Pons (tissue), 1 donor: Measurements from ENCODE around the gene WDR93.
"Not testable (repeated sequence)": the region's sequence is repeated elsewhere in the genome, so short reads cannot be mapped to it uniquely, and the experiment has no call there.

Experiments used
- DNase-seq: peaks from one replicate; pipeline ENCODE4 v3.0.0-alpha.2; 2016; ENCODE audit warnings: low spot score

The WDR93 gene

DNA sequence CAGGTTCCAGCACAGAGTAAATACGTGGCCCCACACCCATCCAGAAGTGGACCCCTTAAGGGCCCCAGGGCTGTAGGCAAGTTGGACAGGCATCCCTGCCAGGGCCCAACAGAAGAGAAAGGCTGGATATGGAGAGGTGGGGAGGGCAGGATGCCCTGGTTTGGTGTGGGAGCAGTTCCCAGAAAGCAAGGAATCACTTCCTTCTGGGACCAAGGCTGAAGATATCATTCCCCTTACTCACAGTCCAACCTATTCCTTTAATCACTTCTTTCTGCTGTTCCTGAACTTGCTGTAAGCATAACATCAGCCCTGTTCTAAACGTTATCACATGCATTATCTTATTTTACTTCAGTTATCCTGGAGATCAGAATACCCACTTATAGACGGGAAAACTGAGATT is 79.4 kb downstream of the WDR93 start:
- no peak for DNase-seq

DNA sequence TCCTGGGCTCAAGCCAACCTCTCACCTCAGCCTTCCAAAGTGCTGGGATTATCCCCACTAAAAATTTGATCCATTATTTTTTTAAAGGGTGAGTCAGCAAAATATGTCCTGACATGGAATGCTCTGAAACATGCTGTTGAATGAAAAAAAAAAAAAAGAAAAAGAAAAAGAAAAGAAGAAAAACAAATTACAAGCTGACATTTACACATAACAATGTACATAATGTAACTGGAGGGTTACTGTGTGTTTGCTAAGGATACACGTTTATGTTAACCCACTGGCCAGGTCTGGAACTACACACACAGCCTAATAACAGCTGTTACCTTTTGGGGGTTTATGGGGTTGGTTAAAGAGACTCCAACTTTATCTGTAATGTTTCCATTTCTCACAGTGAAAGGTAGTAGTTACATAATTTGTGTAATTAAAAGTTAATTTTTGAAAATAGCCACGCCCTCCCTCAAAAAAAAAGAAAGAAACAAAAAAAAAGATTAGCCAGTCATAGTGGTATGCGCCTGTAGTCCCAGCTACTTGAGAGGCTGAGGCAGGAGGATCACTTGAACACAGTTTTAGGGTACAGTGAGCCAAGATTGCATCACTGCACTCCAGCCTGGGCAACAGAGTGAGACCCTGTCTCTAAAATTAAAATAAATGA is 82.4 kb downstream of the WDR93 start:
- DNase-seq, result no peak

DNA sequence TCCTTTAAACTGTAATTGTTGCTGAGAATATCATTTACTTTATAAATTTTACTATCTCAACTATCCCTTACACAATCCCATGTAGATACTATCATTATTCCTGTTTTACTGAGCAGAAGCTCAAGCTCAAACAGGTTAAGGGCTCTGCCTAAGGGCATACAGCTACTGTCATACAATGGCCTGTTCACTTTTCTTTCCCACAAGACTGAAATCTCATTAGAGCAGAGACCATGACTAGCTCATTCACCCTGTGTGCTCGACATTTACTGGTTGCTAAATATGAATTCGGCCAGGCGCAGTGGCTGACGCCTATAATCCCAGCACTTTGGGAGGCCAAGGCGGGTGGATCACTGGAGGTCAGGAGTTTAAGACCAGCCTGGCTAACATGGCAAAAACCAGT is 83.9 kb downstream of the WDR93 start:
- DNase-seq, result no peak

DNA sequence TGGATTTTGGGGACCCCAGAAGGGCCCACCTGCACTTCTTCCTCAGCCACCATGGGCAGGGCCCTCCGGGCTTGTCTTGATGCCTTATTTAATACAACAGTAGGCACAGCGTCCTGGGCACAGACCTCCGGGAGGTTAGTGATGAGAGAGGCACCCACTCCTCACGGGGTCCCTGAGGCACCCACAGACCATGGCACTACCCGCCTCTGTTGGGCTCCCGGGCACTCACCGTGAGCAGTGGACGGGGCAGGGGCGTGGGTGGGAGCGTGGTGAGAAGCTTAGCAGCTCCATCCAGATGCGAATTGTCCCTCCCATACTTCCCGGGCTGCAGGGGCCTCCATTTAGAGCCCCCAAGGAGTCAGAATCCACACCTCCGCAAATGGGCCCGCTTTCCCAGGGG is 85.2 kb downstream of the WDR93 start:
- DNase-seq, result no peak

DNA sequence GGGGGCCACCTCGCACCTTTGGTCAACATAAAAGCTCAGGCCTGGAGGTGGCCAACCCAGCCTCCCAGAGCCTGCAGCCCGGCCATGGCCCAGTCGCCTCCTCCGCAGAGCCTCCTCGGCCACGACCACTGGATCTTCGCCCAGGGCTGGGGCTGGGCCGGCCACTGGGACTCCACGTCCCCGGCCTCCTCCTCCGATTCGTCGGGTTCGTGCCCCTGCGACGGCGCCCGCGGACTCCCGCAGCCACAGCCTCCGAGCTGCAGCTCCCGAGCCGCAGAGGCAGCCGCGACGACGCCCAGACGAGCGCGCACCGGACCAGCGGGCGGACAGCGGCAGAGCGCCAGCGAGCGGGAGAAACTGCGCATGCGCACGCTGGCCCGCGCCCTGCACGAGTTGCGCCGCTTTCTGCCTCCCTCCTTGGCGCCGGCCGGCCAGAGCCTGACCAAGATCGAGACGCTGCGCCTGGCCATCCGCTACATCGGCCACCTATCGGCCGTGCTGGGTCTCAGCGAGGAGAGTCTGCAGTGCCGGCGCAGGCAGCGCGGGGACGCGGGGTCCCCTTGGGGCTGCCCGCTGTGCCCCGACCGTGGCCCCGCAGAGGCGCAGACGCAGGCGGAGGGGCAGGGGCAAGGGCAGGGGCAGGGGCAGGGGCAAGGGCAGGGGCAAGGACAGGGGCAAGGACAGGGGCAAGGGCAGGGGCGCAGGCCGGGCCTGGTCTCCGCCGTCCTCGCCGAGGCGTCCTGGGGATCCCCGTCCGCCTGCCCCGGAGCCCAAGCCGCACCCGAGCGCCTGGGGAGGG is 85.9 kb downstream of the WDR93 start, which contains the start of gene MESP2:
Gene MESP2, plus strand, starts transcription at position 59 of the 799 bp plus-strand sequence. Its CDS starts 26 bp downstream, at position 85.
- DNase-seq, result peak; percentile 50

DNA sequence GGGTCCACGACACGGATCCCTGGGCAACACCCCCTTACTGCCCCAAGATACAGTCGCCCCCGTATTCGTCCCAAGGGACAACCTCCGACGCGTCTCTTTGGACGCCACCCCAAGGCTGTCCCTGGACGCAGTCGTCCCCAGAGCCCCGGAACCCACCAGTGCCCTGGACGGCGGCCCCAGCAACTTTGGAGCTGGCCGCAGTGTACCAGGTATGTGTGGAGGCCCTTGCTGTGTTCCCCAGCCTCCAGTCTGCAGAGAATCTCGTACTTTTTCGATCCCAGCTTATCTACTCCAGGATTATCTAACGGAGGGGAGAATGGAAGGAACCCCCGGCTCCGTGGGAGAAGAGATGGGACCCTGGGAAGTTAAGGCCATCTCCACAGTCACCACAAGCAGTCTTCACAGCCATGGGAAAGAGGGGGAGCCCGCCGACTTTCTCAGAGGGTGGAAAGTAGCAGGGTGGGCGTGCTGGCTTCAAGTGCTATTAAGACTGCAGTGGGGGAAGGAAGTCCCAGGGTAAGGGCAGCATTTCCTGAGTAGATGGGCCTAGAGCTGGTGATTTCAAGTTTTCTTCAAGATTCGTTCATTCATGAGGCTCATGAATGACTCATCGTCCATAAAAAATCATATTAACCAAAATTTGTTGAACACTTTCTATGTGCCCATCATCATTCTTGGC is 86.6 kb downstream of the WDR93 start:
- DNase-seq, result no peak

DNA sequence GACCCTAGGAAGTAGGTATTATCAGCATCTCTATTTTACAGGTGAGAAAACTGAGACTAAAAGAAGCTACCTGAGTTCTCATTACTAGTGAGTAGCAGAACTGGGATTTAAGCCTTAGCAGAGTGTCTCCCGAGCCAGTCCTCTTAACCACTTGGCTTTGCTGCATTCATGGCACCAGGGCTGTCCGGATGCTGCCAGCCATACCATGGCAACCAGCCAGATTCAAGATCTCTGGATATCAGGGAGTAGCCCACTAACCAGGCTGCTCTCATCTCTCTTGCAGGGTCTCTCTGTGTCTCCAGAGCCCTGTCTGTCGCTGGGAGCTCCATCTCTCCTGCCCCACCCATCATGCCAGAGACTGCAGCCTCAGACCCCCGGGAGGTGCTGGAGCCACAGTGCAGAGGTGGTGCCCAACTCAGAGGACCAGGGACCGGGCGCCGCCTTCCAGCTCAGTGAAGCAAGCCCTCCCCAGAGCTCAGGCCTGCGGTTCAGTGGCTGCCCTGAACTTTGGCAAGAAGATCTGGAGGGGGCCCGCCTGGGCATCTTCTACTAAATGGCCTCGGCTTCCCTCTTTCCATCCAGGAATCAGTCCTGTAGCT is 87.3 kb downstream of the WDR93 start:
- DNase-seq, result no peak

DNA sequence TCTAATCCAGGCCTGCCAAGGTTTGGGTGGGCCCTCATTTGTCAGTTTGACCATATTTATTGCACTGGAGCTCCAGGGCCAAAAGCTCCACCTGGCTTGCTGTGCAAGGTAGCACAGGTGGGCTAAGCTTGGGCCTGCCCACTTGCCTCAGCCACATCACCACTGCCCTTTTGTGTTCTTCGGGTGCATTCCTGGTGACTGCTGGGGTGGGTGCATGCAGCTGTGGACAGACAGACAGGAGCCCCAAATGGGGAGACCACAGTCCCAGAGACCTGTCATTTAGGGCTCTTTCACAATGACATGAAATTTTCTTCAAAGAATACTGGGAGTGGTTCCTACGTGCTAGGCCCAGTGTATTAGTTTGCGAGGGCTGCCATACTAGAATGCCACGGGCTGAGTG is 88.2 kb downstream of the WDR93 start:
- DNase-seq, result no peak

DNA sequence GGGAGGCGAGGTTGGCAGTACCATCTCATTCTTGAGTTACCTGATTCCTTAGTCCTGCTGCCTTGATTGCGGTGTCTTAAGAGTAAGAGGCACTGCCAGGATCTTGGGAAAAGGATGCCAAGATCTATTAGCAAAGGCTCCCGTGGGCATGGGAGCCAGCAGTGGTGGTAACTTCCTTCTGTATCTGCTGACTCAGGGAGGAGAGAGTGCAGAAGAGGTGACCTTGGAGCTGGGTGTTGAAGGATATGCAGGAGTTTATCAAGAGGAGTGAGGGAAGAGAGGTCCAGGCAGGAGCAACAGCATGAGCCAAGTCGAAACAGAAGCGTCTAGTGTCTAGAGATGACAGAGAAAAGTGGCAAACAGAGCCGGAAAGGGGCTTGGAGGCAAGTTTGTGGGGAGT is 90.0 kb downstream of the WDR93 start:
- DNase-seq, result no peak

DNA sequence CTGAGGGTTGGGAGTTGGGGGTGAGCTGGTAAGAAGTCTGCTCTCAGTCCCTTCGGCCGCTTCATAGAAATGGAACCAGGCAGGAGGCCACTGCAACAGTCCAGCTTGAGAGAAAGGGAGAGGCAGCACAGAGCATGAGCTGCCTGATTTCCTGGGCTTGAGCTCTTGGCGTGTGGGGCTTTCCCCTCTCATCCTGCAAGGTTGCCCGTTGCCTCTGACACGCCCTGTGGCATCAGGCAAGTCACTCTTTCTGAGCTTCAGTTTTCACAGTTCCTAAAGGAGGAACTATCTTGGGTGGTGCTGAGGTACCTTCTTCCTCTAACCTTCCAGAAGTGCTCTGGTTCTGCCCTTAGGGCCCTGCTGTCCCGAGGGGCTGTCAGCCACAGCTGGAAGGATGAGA is 90.4 kb downstream of the WDR93 start:
- DNase-seq, result no peak

DNA sequence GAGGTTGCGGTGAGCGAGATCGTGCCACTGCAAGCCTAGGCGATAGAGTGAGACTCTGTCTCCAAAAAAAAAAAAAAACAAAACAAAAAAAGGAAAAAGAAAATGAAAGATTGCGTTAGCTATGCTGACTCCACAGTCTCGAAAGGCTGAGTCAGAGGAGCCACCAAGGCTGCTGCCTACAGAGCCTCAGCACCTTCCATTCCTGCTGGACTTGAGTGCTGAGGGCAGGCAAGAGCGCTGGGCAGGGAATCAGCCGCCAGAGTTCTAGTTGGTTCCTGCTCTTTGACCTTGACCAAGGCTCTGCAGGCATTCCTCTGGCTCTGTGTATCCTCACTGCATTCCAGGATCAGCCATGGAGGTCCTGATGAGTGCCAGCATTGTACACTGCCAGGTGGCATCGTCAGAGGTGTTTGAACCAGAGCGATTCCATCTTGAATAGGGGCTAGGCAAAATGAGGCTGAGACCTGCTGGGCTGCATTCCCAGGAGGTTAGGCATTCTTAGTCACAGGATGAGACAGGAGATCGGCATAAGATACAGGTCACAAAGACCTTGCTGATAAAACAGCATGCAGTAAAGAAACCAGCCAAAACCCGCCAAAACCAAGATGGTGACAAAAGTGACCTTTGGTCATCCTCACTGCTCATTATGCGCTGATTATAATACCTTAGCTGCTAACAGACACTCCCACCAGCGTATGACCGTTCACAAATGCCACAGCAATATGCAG is 91.4 kb downstream of the WDR93 start:
- no peak for DNase-seq

DNA sequence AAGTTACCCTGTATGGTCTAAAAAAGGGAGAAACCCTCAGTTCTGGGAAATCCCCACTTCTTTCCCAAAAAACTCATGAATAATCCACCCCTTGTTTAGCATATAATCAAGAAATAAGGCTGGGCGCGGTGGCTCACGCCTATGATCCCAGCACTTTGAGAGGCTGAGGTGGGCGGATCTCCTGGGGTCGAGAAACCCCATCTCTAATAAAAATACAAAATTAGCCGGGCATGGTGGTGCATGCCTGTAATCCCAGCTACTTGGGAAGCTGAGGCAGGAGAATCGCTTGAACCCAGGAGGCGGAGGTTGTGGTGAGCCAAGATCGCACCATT is 92.0 kb downstream of the WDR93 start:
- not testable (repeated sequence) for DNase-seq

DNA sequence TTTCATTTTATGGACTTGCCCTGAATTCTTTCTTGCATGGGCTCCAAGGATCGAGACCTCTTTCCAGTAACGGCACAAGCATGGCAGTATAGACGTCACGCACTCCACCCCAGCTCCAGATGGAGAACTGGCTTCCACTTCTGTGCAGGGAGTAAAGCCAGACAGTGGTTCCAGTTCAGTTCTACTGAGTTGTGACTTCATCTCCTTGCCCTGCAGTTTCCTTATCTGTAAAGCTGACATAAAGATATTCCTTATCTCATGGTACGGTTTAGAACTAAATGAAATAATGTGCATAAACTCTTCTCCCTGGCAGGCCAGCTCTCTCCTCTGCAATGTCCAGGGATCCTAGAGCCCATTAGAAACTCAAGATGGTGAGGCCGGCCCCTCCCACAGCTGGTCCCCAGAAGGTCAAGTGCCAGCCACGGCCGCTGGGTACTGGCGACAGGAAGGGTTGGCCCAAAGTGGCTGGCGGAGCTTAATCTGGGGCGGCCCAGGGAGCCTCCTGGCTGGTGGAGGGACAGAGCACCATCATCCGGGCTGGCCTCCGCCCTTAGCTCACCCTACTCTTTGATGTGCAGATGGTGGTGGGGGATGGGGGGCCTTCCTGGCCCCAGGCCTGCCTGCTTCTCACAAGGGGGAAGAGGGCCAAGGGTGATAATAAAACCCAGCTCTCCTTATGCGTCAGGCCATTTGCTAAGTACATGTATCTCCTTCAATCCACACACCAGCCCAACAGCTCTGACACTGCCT is 92.7 kb downstream of the WDR93 start:
- DNase-seq, result no peak

DNA sequence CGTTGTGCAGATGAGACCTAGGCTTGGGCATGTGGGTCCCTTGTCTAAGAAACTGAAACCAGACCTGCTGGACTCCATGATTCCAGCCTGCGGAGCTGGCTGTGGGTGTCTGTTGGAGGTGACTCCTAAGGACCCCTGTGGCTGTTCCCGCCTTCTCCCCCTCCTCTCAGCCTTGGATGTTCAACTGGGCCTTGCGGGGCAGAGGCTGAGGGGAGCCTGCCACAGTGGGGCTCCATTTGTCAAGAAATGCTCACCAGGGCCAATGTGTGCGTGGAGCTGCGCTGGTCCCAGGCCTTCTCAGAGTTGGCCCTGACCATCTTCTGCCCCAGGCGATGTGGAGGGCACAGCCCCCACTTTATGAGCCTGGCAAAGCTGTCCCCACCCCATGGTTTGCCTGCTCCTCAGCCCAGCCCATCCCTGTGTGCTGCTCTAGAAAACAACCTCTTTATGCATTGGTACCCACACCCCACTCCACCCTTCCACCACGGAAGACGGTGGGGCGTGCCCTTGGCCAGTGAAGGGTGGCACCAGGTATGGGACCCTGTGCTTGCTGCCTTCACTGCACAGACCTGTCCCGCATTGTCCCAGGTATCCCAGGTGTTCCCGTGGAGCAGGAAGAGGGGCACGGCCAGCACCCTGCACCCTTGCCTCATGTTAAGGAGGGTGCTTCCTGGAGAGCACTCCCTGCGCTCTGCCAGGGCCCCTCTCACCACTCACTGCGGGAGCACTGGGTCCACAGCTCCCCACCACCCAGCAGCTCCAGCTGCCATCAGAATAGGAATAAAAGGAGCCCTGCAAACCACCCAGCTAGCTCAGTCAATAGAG is 93.5 kb downstream of the WDR93 start:
- no peak for DNase-seq

DNA sequence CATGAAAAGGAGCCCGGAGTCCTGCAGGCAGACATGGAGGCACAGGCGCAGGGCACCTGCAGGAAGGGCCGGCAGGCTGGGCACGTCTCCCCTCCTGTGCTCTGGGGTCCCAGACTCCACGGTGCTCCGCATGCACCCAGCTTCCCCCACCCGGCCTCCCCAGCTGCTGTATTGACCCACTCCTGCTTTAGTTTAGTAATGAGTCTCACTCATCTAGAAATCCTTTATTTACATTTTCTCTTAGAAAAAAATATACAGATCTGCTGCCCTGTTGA is 94.0 kb downstream of the WDR93 start:
- no peak for DNase-seq

DNA sequence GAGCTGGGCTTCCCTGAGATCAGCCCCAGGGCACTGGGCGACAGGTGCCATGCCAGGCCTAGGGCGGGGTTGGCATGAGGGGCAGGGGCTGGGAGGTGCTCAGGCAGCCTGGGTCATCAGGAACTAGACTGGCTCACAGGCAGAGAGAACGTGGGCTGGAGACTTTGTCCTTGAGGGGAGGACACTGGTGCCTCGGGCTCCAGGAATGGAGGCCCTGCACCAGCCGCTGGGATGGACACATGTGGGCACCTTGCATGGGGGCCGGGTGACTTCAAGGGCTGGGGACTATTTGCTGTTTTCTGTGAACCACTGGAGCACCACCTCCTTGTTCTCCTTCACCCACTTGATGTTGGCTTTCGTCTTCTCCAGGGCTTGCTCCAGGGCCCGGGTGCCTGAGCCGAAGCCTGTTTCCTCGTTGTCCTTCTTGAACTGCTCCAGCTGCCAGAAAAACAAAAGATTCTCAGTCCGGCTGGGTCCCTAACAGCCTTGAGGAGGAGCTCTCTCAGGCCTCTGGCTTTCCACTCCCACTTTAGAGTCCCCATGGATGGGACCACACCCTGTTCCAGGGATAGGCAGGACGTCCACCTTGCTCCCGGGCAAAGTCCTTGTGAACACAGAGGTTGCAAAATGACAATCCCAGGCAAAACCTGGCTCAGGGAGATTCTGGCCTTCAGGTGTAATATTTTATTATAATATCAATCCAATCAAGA is 94.6 kb downstream of the WDR93 start:
- no peak for DNase-seq

DNA sequence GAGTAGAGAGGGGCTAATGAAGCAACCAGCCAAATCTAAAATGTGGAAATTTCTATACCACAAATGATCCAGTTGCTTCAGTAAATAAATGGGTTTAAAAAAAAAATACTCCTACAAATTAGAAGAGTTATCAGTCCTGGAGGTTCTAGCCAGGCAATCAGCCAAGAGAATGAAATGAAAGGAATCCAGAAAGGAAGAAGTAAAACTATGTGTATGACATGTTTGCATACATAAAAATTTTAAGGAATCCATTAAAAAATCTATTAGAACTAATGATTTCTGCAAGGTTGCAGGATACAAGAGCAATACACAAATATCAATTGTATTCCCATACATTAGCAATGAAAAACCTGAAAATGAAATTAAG is 95.1 kb downstream of the WDR93 start:
- no peak for DNase-seq

DNA sequence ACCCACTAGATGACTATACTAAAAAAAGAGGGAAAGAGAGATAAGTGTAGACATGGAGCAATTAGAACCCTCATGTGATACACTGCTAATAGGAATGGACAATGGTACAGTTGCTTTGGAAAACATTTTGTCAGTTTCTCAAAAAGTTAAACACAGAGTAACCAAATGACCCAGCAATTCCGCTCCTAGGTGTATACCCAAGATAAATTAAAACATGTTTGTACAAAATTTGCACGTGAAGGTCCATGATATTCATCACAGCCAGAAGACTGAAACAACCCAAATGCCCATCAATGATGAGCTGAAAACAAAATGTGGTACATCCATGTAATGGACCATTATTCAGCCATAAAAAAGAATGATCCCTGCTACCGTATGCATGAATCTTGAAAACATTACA is 97.3 kb downstream of the WDR93 start:
- DNase-seq, result no peak

DNA sequence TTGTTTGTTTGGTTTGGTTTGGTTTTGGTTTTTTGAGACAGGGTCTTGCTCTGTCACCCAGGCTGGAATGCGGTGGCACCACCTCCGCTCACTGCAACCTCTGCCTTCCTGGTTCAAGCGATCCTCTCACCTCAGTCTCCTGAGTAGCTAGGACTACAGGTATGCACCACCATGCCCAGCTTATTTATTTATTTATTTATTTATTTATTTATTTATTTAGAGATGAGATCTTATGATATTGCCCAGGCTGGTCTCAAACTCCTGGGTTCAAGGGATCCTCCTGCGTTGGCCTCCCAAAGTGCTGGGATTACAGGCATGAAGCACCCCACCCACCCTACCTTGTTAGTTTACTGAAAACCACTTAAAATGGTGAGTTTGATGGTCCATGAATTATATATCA is 98.0 kb downstream of the WDR93 start:
- DNase-seq, result not testable (repeated sequence)

DNA sequence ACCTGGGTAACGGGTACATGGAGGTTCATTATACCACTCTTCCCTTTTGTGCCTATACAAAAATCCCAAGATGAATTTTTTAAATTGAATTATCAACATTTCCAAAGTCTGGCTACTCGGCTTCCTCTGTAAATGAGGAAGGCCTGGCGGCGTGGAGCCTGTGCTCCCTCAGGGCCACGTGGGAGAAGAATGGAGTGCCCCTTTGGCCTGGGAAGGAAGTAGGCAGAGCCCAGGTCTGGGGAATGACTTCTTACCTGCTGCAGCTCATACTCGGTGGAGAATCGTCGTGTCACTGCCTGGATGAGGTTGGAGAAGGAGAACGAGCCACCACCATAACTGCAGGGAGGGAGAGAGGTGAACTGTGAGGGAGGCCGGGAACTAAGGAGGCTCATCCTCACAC is 99.6 kb downstream of the WDR93 start:
- no peak for DNase-seq
